IPS DF 4.7 (cell line): ENCODE measurements around the gene RASAL3.

Experiments used
- DNase-seq: peaks from one replicate; pipeline ENCODE4 v3.0.0-alpha.2; 2013; ENCODE audit warnings: low spot score; ENCODE audit errors: extremely low read depth

RASAL3 gene

DNA sequence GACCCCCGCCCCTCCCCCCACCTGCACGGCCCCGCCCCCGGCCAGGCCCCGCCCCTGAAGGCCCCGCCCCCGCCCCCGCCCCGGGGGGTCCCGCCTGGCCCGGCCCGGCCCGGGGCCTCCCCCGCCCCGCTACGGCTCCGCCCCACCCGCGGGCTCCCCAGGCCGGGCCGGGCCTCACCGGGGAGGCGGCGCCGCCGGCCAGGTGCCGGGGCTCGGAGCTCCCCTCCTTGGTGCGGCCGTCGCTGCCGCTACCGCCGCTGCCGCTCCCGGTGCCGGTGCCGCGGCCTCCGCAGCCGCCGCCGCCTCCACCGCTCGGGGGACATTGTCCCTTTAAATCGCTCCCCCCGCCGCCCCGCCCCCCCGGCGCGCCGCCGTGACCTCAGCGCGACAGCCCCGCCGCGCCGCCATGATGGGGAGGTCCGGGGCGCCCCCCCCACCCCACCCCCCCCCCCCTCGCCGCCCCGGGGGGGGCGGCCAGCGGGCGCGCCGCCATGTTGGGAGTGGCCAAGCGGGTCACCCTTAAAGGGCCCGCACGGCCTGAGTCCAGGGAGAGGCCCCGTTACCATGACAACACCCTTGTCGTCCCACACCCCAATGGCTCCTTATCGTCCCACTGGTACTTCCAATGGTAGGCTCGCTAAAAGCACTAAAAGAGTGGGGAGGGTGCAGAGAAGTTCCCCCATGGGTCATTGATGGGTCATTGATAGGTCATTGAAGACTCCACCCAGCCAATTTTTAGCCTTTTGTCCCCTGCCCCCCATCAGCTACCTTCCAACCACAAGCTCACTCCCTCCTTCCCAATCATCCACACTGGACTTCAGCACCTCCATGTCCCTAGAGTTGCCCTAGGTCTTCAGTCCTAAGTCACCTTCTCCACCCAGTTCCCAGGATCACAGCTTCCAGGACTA lies 14.5 kb downstream of the RASAL3 start, which contains the start of gene WIZ:
TSS of gene WIZ (minus strand) at position 337 of the 908 bp plus-strand sequence. CDS start 1,649 bp downstream, outside the sequence.
- no peak for DNase-seq

DNA sequence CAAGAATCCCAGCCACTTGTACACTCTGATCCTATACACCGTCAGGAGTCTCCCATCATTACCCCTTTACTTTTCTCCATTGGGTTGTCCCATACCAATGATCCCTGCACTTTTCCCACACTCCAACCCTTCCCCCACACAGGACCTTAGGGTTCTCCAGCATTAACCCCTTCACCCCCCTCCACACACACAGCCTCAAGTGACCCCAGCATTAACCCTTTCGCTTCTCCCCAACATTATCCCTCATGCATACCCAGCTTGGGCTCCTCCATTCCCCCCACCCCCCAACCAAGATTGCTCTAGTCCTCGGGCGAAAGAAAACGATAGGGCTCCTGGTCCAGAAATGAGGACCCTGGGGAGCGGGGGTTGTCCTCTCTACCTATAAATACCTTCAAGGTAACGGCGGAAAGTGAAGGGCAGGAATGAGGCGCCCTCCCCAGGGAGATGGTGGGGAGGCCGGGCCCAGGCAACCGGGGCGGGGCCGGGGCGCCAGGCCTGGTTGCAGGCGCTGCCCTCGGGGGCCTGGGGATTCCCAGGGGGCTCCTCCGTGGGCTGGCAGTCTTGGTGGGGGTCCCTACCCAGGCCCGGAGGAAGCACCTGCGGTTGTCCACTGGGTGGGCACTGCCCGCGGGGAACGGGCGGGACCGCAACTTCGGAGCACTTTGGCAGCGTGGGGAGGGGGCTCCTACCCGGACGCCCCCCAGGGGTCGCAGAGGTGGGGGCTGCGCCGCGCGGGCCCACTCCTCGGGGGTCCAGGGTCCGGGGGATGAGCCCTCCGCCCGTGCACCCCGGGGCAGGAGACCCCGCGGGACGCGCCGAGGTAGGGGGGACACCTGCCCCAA lies 15.3 kb downstream of the RASAL3 start:
- DNase-seq, result no peak

DNA sequence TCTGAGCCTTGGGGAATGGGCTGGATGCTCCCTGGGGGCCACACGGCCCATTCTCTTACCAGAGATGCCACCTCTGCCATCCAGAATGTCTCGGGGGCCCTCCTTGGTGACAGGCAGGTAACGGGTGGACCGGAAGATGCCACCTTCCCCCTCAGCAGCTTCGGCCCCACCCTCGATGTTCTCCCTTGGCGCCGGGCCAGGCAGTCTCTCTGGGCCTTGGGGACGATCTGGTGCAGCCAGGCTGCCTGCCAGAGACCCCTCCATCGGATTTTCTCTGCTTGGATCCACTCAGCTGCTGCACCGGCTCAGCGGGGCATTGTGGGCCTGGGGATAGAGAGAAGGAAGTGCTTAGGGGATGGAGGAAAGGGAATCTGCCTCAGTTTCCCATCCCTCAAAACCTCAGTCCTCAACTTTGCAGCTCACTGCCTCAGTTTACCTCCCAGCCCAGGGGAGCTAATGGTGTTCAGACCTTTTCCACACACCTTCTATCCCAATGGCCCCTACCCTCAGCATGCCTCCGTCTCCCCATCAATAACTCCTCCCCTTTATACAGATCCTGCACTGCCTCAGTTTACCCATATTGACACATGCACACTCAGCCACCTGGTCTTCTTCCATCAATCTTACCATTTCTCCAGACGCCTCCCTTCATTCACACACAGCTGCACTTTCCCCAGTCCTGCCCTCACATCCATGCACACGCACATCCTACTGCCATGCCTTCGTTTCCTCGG lies 16.1 kb downstream of the RASAL3 start:
- no peak for DNase-seq

DNA sequence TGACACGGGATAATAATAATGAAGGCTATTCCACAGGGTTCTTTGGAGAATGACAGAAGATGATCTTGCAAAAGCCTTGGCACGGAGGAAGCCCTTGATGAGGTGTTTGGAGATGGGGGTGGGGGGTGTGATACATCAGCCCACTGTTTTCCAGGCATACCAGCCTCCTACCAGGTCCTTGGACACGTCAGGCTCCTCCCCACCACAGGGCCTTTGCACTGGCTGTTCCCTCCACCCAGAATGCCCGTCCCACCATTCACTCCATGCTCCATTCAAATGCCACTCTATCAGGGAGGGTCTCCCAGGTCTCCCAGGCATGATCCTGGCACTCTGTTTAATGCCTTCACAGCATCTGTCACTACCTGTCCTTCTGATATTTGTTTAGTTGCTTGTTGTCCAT lies 17.3 kb downstream of the RASAL3 start:
- DNase-seq, result no peak

DNA sequence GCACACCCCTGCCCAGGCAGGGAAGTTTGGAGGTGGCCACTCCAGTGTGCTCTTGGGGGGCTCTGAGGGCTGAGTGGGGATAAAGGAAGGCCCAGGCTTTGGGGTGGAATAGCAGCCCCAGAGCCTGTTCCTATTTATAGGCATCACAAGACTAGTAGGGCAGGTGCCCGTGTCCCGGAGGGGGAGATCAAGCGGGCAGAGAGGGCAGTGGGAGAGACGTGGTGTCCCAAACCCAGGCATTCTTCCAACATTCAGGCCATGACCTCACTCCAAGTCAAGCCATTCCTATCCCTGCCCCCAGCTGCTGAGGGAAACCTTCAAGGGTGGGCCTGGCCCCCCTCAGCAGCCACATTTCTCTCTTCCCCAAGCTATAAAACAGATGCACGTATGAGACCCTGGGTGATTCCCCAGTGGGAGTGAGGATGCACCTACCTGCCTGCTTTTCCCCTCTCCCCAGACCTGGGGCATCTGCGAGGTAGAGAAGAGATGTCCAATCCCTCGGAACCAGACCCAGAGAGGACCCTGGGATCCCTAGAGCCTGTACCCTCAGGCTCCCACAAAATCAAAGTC lies 18.5 kb downstream of the RASAL3 start:
- no peak for DNase-seq

DNA sequence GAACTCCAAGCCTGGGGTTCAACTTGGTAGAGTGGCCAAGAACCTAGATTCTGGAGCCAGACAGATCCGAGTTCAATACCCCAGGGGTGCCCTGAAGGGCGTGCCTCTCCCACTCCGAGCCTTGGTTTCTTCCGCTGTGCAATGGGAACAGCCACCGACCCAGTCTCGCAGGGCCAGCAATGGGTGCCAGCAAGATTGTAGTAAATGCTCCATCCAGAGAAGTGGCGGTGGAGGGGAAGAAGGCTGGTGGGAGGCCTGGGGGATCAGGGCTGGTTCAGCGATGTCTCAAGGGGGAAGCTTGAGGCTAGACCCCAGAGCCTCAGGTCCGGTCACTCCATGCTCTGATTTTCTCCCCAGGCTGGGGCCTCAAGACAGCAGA lies 19.1 kb downstream of the RASAL3 start:
- DNase-seq, result no peak

DNA sequence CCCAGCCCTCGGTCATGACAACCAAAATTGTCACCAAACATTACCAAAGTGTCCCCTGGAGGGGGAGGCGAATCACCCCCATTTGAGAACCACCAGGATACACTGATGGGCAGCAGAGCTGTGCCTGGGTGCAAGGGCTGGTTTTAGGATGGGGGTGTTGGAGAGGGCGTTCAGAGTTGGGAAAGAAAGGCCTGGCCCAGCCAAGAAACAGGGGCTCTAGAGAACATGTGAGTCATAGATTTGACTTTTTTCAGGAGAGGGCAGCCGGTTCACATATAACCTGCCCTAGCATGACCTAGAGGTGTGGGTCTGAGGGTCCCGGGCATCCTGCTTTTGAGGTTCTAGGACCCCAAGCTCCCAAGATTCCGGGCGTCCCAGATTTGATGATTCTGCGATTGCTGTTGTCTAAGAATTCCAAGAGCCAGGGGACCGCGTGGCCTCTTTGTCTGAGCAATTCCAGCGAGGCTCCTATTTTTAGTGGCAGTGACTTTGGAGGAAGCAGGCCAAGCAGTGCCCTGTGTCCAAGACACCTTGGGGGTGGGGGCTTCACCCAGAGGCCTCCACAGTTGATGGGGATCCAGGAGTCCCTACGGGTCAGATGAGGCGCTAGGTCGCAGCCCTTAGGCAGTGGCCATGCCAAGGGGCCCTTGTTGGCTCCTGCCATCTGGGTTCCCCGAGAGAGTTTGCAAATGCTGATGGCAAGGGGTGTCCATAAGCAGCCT lies 19.7 kb downstream of the RASAL3 start:
- DNase-seq, result no peak

DNA sequence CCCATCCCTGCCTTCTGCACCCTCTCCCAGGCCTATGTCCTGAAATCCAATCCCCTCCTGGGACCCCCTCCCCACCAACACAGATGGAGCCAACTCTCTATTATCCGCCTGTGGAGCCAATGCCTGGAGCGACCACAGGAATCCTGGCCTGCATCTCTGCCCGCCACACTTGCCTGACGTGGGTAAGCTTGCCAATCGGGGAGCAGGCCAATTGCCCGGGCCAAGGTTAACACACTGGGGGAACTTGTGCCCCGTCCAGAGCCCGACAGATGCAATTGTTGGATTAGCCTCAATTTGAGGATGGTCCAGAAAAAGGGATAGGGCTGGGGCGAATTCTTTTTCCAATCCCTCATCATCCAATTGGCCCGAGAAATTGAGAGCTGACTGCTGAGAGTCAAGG lies 20.5 kb downstream of the RASAL3 start:
- DNase-seq, result no peak

DNA sequence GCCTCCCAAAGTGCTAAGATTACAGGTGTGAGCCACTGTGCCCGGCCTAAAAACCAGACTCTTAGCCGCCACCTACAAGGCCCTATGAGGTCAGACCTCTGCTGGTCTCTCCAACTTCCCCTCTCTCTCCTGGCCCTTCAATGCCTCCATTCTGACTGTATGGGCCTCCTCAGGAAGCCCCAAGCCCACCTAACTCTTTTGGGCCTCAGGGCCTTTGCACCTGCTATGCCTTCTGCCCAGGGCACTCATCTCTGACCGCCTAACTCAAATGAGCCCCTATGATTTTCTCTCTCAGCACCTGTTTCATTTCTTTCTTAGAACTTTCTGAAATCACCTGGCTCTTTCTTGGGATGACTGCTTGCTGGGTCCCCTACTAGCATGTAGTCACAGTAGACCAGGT lies 21.0 kb downstream of the RASAL3 start:
- no peak for DNase-seq

DNA sequence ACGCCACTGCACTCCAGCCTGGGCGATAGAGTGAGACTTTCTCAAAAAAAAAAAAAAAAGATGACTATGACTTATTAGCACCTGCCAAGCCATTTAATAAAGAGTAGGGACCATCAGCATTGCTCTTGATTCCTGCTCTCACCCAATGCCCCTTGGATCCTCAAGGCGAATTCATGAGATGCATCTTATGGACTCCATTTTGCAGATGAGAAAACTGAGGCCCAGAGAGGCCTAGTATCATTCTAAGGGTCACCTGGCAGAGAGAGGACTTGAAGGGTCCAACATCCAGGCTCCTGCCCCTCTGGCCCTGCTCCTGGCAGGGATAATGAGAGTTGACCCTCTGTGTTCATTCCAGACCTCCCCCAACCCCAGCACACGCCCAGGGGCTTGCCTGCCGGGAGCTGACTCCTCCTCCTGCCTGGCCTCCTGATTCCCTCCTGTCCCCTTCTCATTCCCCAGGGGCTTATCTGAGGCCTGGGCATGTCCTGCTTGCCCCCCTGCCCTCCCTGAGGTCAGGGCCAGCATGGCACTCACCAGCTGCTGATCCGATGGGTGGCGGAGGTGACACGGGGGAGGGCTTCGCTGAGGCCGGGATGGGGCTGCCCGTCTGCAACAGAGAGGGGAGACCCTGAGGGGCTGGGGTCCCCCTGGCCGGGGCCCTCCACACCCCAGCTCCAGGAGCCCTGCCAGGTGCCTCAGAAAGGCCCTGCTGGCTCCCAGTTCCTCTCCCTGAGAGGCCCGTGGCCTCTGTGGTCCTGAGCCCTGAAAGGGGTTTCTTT lies 22.0 kb downstream of the RASAL3 start:
- DNase-seq, result no peak

DNA sequence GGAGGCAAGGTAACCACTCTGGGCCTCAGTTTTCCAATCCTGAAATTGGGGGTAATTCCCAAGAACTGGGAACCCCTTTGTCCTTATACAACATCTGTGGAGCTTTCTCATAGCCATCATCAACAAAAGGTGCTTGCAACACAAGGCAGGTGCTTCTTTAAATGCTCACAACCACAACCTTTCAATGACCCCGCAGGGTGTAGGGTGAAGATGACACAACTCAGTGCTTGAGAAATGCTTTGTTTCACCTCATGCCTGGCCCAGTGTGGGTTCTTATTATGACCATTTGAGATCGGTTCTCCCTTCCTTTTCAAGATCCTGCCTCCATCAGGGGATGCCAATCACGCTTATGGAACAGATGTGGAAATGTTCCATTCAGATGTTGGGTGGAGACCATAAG lies 23.0 kb downstream of the RASAL3 start:
- no peak for DNase-seq

DNA sequence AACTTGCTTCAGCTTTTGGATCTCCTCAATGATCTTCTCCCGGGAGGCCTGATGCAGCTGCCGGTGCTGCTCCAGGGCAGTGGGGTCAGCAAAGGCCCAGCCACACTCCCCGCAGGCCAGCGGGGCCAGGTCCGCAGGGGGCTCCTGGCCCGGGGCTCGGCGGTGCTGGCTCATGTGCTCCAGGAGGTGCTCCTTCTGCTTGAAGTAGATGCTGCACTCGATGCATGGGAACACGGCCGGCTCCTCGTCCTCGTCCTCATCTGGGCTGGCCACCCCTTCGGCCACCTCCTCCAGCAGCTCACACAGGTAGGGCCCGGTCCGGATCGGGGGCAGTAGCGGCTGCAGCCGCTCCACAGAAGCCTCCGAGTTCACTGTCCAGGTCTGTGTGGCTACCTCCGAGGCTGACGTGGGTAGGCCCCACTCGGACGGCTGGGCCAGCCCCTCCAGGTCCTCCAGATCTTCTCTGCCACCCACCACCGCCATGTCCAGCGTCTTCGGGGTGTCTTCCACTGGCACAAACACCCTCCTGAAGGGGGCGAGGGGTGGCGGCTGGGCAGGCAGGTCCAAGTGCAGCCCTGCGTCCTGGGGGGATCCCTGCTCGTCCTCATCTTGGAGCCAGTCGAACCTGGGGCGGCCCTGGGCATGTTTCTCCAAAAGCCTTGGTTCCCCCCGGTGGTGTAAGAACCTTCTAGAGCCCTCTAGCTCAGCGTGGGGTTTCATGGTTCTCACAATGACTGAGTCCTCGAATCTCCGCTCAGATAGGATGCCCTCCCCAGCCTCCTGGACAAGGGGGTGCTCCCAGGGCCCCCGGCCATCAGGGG lies 24.3 kb downstream of the RASAL3 start:
- DNase-seq, result no peak

DNA sequence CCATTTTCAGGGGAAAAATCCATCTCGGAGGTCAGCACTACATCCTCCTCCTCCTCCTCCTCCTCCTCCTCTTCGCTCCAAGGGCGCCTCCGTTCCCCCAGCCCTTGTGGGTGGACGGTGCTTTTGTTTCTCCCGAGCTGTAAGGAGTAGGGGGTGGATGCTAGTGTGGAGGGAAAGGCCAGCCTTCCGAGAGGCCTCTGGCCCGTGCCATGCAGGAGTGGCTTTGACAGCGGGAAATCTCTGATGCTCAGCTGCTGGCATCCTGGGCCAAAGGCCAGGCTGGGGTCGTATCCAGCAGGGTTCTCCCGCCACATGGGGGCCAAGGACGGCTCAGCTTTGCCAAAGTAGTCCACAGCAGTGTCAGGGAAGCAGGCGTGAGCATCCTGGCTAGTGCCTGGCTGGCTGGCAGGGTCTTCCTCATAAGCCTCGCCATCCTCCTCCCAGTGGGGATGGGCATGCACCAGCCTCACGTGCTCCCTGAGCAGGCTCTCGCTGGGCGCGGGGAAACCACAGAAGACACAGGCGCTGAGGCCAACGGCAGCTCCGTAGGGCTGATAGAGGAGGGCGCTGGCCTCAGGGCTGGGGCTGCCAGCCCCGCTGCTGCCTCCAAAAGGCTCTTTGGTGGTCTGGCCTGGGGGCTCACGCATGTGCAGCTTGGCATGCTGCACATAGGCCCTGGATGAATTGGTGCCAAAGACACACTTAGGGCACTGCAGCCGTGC lies 25.1 kb downstream of the RASAL3 start:
- no peak for DNase-seq

DNA sequence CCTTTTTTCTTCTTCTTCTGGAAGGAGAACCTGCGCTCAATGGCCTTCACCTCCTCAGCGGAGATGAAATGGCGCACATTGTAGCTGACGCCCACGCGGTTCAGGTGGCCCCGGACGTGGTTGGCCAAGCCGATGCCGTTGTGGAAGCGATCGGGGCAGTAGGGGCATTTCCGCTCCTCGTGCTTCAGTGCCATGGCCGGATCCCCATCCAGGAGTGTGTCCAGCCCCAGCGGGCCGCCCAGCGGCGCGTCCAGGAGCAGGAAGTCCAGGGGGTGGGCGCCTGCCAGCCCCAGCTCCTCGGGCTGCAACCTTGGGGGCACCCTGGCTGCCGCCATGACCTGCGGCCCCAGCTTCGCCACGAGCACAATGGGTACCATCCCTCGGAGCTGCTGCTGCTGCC lies 25.8 kb downstream of the RASAL3 start:
- DNase-seq, result no peak

DNA sequence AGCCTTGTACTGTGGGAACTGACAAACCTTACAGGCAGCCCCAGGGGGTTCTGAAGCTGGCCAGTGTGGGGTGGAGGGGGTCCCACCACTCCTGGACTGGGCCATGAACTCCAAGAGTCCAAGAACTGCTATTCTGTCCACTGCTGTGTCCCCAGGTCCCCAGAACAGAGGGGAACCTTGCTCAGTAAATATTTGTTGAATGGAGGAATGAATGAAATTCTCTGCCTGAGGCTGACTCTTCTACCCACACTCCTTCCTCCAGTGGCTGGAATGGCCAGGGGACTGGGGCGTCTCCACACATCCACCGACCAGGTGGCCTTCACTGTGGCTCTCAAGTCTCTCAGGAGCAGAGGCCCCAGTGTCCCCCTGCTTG lies 26.2 kb downstream of the RASAL3 start:
- no peak for DNase-seq

DNA sequence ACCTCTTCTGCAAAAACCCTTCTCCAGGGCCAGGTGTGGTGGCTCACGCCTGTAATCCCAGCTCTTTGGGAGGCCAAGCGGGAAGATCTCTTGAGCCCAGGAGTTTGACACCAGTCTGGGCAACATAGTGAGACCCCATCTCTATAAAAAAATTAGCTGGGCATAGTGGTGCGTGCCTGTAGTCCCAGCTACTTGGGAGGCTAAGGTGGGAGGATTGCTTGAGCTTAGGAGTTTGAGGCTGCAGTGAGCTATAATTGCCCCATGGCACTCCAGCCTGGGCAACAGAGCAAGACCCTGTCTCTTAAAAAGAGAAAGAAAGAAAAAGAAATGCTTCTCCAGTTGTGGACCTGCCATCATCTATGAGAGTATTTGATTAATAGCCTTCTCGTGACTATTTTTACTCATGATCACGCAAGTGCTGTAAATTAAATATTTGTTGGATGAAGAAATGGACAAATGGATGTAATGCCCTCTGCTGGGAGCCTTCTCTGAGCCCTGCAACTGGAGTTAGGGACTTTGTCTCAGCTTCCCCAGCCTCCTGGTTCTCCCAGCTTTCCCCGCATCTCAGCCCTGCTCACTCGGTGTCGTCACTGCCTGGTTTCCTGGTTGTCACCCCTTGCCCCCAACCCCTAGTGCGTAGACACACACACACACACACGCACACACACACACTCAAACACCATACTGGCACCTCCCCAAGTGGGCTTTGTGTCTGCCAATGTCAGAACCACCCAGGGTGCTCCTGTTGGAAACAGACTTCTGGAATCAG lies 26.8 kb downstream of the RASAL3 start:
- no peak for DNase-seq

DNA sequence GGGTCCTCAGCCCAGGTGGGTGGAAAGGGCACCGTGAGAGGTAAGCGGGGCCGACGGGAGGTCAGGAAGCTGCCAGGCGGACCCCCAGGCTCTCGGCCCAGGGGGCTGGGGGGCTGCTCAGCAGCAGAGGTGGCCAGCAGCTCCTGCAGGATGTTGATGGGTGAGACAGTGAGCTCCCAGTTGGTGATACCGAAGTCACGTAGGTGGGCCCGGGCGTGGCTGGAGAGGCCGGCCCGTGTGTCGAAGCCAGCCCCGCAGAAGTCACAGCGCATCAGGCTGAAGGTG lies 27.6 kb downstream of the RASAL3 start:
- DNase-seq, result no peak
